Neuronal stem cell (in vitro differentiated cells): ENCODE measurements around the gene CLMN.

Experiments used
- DNase-seq: peaks from one replicate; pipeline ENCODE4 v3.0.0-alpha.2; 2013; ENCODE audit warnings: low spot score
- H2AFZ ChIP-seq: one replicate; pipeline ENCODE4 v1.6.1; 2013; ENCODE audit warnings: mild to moderate bottlenecking, low read length, inconsistent platforms
- H2AK5ac ChIP-seq: 2 replicates; pipeline ENCODE4 v1.6.1; 2013; ENCODE audit warnings: low read depth, mild to moderate bottlenecking, inconsistent platforms, low read length, moderate library complexity, mixed read lengths
- H2BK120ac ChIP-seq: 2 replicates; pipeline ENCODE4 v1.6.1; 2013; ENCODE audit warnings: low read depth, mild to moderate bottlenecking, inconsistent platforms, low read length, moderate library complexity, mixed read lengths
- H2BK12ac ChIP-seq: one replicate; pipeline ENCODE4 v1.6.1; 2013; ENCODE audit warnings: low read length, inconsistent platforms
- H2BK15ac ChIP-seq: 2 replicates; pipeline ENCODE4 v1.6.1; 2013; ENCODE audit warnings: mild to moderate bottlenecking, low read length, inconsistent platforms, mixed read lengths
- H2BK5ac ChIP-seq: one replicate; pipeline ENCODE4 v1.6.1; 2013; ENCODE audit warnings: inconsistent platforms, mild to moderate bottlenecking, low read length, moderate library complexity
- H3K14ac ChIP-seq: one replicate; pipeline ENCODE4 v1.6.1; 2013; ENCODE audit warnings: low read length, inconsistent platforms
- H3K18ac ChIP-seq: 2 replicates; pipeline ENCODE4 v1.6.1; 2013; ENCODE audit warnings: low read length, inconsistent platforms
- H3K23ac ChIP-seq: 2 replicates; pipeline ENCODE4 v1.6.1; 2013; ENCODE audit warnings: low read depth, mild to moderate bottlenecking, mixed read lengths, low read length, inconsistent platforms; ENCODE audit not compliant: poor library complexity
- H3K27ac ChIP-seq: replicated peaks from 3 replicates; pipeline ENCODE4 v1.5.1; 2013; ENCODE audit warnings: low read length, inconsistent platforms
- H3K27me3 ChIP-seq, 3 experiments: 2 replicates each; pipeline ENCODE4 v1.6.1; 2013; ENCODE audit warnings: low read length in 3 of 3, mild to moderate bottlenecking in 2 of 3, inconsistent platforms in 1 of 3, low read depth in 1 of 3, mixed read lengths in 1 of 3, moderate library complexity in 1 of 3; ENCODE audit not compliant: control insufficient read depth in 3 of 3, insufficient read depth in 3 of 3
- H3K36me3 ChIP-seq, 2 donors: replicated peaks in 1 of 2; 2 replicates each; pipeline ENCODE4 v1.6.1; 2013; ENCODE audit warnings: low read length in 2 of 2; ENCODE audit not compliant: control insufficient read depth in 2 of 2, insufficient read depth in 2 of 2
- H3K4ac ChIP-seq: 2 replicates; pipeline ENCODE4 v1.6.1; 2013; ENCODE audit warnings: inconsistent platforms, mild to moderate bottlenecking, low read length, moderate library complexity
- H3K4me1 ChIP-seq, 2 donors: 1 replicate in 1 of 2; 2 replicates in 1 of 2; pipeline ENCODE4 v1.6.1; 2013; ENCODE audit warnings: low read length in 2 of 2, low read depth in 1 of 2; ENCODE audit not compliant: control insufficient read depth in 2 of 2, insufficient read depth in 1 of 2
- H3K4me2 ChIP-seq: one replicate; pipeline ENCODE4 v1.6.1; 2013; ENCODE audit warnings: mild to moderate bottlenecking, low read length, inconsistent platforms; ENCODE audit not compliant: insufficient read depth, poor library complexity, severe bottlenecking
- H3K4me3 ChIP-seq, 2 donors: 2 replicates each; pipeline ENCODE4 v1.5.1; 2013; ENCODE audit warnings: low read length in 2 of 2, mild to moderate bottlenecking in 2 of 2, inconsistent platforms in 1 of 2, moderate library complexity in 1 of 2
- H3K79me1 ChIP-seq: one replicate; pipeline ENCODE4 v1.6.1; 2013; ENCODE audit warnings: low read depth, mild to moderate bottlenecking, inconsistent platforms, low read length, moderate library complexity
- H3K9ac ChIP-seq: one replicate; pipeline ENCODE4 v1.6.1; 2013; ENCODE audit warnings: mild to moderate bottlenecking, low read depth, low read length, inconsistent platforms; ENCODE audit not compliant: poor library complexity
- H3K9me3 ChIP-seq, 2 donors: replicated peaks in 1 of 2; 2 replicates each; pipeline versions ENCODE3 to v1.6.1; 2013; ENCODE audit warnings: low read length in 2 of 2, mild to moderate bottlenecking in 2 of 2, inconsistent platforms in 1 of 2, low read depth in 1 of 2, mixed read lengths in 1 of 2, moderate library complexity in 1 of 2; ENCODE audit not compliant: control insufficient read depth in 2 of 2, insufficient read depth in 1 of 2
- H4K8ac ChIP-seq: one replicate; pipeline ENCODE4 v1.6.1; 2013; ENCODE audit warnings: low read depth, mild to moderate bottlenecking, inconsistent platforms, low read length, moderate library complexity
- H4K91ac ChIP-seq: one replicate; pipeline ENCODE4 v1.6.1; 2013; ENCODE audit warnings: low read length, low read depth, mild to moderate bottlenecking, inconsistent platforms; ENCODE audit not compliant: poor library complexity
- WGBS, 2 donors: extraction: QIAGEN DNeasy Blood & Tissue Kit; methylation state at CpG; one replicate each; pipeline ENCODE4 v1.1.7; 2013; ENCODE audit warnings: missing lambda C conversion rate in 2 of 2, mixed read lengths in 1 of 2; ENCODE audit not compliant: insufficient read length in 2 of 2, insufficient replicate concordance in 1 of 2; ENCODE audit errors: extremely low coverage in 2 of 2; 5-methylcytosine and 5-hydroxymethylcytosine counted together

Gene CLMN

DNA sequence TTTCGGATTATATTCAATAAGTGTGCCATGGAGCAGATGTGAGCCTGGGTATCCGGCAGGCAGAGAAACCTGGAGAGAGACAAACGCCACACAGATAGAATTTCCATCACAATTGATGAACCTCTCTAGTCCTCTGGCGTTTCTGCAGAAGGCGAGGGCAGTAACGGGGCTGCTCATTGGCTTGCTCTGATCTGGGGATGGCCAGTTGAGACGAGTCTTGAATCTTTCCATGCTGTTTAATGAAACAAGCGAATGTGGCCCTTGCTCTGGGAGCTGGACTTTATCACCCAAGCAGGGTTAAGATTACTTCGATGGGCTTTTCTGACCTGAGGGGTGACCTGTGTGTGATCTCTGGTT lies 42.4 kb upstream of the CLMN start:
- Histone ChIP-seq H3K9me3 (no peaks in the 10 kb centered on the region), H3K4me1 (peaks cover 0 to 20% of the 10 kb centered on the region in 2 donors), H3K4ac (no peak overlapping the region), H3K23ac (no peak overlapping the region), H3K14ac (no peak overlapping the region), H2BK5ac (no peak overlapping the region), H2BK15ac (no peak overlapping the region), H4K8ac (no peak overlapping the region), H4K91ac (no peak overlapping the region), H3K4me3 (peak overlapping the region in 1 of 2 donors; percentile 2), H2AK5ac (no peak overlapping the region), H3K18ac (no peak overlapping the region), H3K27me3 (peaks cover 0 to 10% (median 2%) of the 10 kb centered on the region in 3 experiments), H3K79me1 (no peaks in the 10 kb centered on the region), H3K27ac (no peak overlapping the region), H2BK12ac (no peak overlapping the region), H2BK120ac (no peak overlapping the region), H3K4me2 (no peak overlapping the region), H3K36me3 (no peaks in the 10 kb centered on the region), H2AFZ (peak overlapping the region; percentile 54), H3K9ac (no peak overlapping the region)
- DNase-seq = no peak
- WGBS, 2 donors = no CpG with 5 or more reads among the region's 9 CpGs

DNA sequence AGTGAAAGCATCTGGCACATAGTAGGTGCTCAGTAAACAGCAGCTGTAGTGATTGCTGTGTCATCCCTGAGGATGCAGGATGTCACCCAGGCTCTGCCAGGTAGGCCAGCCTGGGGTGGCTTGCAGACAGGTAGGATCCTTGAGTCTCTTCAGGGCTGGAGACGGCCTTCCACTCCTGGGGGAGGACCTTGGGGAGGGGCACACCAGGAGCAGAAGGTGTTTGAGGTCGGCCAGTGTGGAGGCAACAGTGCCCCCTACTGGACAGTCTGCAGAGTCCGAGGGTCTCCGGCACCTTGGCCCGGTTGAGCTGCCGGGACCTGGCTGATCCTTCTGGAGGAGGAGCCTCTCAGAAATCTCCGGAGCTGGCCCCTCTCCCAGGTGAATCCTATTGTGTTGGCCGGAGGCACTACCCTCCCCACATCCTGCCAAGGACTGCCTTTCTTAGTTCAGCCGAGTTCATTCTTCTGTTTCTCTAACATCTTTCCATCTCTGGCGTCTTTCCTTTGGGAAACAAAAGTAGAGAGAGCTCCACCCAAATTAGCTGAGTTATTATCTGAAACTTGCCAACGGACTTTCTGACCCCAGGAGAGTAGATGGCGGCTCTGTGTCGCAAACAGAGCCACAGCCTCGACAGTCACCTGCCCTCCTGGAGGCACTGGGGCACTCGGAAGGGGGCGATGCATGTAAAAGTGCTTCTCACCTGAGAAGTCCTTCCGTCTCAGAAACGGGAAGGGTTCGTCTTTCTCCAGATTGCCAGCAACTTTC lies 41.8 kb upstream of the CLMN start:
- Histone ChIP-seq H3K4me2 (peak overlapping the region; percentile 50), H3K4me1 (peaks cover 0 to 20% of the 10 kb centered on the region in 2 donors), H3K4me3 (peak overlapping the region in 1 of 2 donors; percentile 2), H3K23ac (no peak overlapping the region), H2AFZ (peak overlapping the region; percentile 54), H3K27me3 (peaks cover 0 to 10% (median 2%) of the 10 kb centered on the region in 3 experiments), H3K79me1 (no peaks in the 10 kb centered on the region), H4K91ac (no peak overlapping the region), H3K9me3 (no peaks in the 10 kb centered on the region), H2BK12ac (no peak overlapping the region), H3K14ac (no peak overlapping the region), H2AK5ac (no peak overlapping the region), H2BK5ac (no peak overlapping the region), H4K8ac (no peak overlapping the region), H3K18ac (peak overlapping the region; percentile 69), H3K27ac (no peak overlapping the region), H3K4ac (no peak overlapping the region), H2BK120ac (no peak overlapping the region), H3K9ac (no peak overlapping the region), H2BK15ac (no peak overlapping the region), H3K36me3 (no peaks in the 10 kb centered on the region)
- no CpG with 5 or more reads among the region's 19 CpGs for WGBS, 2 donors
- DNase-seq = no peak

DNA sequence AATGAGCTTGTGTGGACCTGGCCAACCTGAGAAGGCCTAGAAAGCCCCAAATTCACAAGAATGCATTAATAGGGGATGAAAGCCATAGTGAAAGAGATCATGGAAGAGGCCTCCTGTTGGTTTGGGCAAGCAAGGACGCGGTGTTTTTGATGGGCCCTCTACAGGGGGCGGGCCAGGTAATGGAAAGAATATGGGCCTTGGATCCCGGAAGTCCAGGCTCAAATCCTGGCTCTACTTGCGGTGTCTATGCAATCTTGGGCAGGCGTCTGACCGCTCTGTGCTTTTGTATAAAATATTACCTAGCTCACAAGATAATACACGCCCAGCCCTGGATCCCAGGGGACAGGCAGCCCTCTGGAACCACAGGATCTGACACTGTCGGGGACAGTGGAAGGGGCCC lies 41.1 kb upstream of the CLMN start:
- Histone ChIP-seq H3K18ac (peak overlapping the region; percentile 33), H3K27me3 (peaks cover 0 to 10% (median 2%) of the 10 kb centered on the region in 3 experiments), H3K4me3 (no peak overlapping the region), H3K14ac (no peak overlapping the region), H2BK12ac (no peak overlapping the region), H3K23ac (no peak overlapping the region), H2BK120ac (no peak overlapping the region), H2BK5ac (no peak overlapping the region), H2AK5ac (peak overlapping the region; percentile 41), H3K4me1 (peaks cover 0 to 20% of the 10 kb centered on the region in 2 donors), H3K36me3 (no peaks in the 10 kb centered on the region), H3K79me1 (no peaks in the 10 kb centered on the region), H2AFZ (peak overlapping the region; percentile 84), H3K4me2 (no peak overlapping the region), H3K27ac (no peak overlapping the region), H3K9me3 (no peaks in the 10 kb centered on the region), H3K9ac (no peak overlapping the region), H4K91ac (no peak overlapping the region), H2BK15ac (peak overlapping the region; percentile 25), H3K4ac (no peak overlapping the region), H4K8ac (no peak overlapping the region)
- DNase-seq = no peak
- no CpG with 5 or more reads among the region's 9 CpGs for WGBS, 2 donors

DNA sequence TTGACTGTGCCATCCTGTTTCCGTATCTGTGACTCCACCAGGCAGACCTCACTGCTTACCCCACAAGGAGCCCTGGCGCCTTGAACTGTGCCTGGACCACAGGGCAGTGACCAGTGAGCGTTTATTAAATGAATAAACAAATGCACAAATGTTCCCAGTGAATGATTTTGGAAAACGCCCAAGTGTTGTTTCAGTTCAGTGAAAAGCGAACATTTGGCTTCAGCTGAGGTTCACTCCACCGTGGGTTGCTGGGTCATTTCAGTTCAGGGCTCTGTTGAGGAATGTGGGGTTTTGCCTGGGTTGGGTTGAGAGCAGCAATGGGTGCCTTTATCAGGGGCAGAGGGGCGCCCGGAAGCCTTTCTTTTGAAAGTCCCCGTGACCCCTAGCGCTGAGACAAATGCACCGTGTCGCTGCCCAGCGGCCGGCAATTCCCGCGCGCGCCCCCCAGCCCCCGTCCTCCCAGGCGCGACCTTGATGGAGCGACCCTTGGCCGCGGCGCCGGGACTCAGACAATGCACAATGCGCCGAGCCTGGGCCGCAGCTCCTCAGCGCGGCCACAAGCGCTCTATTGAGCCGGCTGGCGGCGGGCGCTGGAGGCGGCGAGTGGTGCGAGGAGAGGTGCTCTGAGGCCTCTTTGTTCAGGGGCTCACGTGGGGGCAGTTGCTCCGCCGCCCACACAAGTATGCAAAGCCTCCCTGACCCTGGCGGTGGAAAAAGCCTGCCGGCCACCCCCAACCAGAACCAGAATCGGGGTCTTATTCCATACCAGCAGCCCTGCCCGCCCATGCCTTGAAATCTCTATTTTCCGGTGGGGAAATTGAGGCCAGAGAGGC lies 40.5 kb upstream of the CLMN start:
- Histone ChIP-seq H3K23ac (no peak overlapping the region), H3K4me2 (peak overlapping the region; percentile 48), H3K4ac (no peak overlapping the region), H3K79me1 (no peaks in the 10 kb centered on the region), H4K8ac (no peak overlapping the region), H4K91ac (no peak overlapping the region), H3K14ac (no peak overlapping the region), H2BK120ac (no peak overlapping the region), H3K36me3 (no peaks in the 10 kb centered on the region), H3K18ac (peak overlapping the region; percentile 77), H3K4me3 (no peak overlapping the region), H2BK12ac (no peak overlapping the region), H3K9me3 (no peaks in the 10 kb centered on the region), H3K4me1 (peaks cover 0 to 20% of the 10 kb centered on the region in 2 donors), H2BK15ac (peak overlapping the region; percentile 25), H3K9ac (no peak overlapping the region), H2AFZ (peak overlapping the region; percentile 84), H2AK5ac (no peak overlapping the region), H3K27me3 (peaks cover 0 to 10% (median 2%) of the 10 kb centered on the region in 3 experiments), H3K27ac (no peak overlapping the region), H2BK5ac (no peak overlapping the region)
- no CpG with 5 or more reads among the region's 47 CpGs for WGBS, 2 donors
- peak; percentile 58 for DNase-seq
